ENCODE measurements around the gene PALLD.

The PALLD gene

DNA sequence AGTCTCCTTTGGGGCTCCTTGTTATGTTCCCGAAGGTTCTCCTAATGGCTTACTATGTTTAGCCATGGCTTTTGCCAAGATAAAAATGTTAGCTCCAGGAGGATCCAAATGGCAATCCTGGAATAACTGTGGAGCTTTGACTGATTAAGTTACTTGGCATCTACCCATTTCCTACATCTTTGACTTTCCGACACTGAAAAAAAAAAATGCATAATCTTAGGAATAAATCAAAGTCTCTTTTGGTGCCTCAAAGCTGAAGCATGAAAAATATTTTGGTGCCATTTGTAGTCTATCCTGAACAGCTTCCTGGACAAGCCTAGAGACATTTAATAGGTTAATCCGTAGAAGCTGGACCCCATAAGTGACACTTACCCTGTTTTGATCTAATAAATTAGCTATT, 191.7 kb downstream of the PALLD start:
- in situ Hi-C loops (cut with MboI; ENCODE audit: low sequenced_read_pairs, unreplicated experiment) = no loop called here
- DNase-seq (ENCODE audit: low spot score) = no peak
- TF ChIP-seq, protein P1, sequence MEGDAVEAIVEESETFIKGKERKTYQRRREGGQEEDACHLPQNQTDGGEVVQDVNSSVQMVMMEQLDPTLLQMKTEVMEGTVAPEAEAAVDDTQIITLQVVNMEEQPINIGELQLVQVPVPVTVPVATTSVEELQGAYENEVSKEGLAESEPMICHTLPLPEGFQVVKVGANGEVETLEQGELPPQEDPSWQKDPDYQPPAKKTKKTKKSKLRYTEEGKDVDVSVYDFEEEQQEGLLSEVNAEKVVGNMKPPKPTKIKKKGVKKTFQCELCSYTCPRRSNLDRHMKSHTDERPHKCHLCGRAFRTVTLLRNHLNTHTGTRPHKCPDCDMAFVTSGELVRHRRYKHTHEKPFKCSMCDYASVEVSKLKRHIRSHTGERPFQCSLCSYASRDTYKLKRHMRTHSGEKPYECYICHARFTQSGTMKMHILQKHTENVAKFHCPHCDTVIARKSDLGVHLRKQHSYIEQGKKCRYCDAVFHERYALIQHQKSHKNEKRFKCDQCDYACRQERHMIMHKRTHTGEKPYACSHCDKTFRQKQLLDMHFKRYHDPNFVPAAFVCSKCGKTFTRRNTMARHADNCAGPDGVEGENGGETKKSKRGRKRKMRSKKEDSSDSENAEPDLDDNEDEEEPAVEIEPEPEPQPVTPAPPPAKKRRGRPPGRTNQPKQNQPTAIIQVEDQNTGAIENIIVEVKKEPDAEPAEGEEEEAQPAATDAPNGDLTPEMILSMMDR (IDR thresholded peaks at IDR 0.05; ENCODE audit: borderline replicate concordance, control extremely low read depth, extremely low read depth, insufficient read depth, missing control alignments) = no peak

DNA sequence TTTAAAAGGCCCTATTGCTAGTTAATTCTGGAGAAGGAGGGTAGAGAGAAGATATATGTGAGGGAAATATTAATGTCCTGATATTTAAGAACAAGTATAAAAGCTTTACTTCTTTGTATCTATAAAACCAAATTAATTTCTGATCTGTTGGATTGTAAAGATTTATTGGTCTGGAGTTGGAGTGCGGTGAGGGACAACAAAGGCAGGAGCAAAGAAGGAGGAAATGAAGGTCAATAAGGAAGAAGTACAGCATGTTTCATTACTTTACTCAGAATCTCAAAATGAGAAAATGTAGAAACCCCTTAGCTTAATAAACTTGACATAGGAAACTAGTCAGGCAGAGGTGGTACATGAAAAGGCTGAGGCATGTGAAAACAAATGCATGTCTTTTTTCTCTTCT, 192.9 kb downstream of the PALLD start:
- no peak for DNase-seq (ENCODE audit: low spot score)
- TF ChIP-seq, protein P1 (IDR thresholded peaks at IDR 0.05; ENCODE audit: borderline replicate concordance, control extremely low read depth, extremely low read depth, insufficient read depth, missing control alignments) = no peak
- in situ Hi-C loops (cut with MboI; ENCODE audit: low sequenced_read_pairs, unreplicated experiment) = no loop called here

DNA sequence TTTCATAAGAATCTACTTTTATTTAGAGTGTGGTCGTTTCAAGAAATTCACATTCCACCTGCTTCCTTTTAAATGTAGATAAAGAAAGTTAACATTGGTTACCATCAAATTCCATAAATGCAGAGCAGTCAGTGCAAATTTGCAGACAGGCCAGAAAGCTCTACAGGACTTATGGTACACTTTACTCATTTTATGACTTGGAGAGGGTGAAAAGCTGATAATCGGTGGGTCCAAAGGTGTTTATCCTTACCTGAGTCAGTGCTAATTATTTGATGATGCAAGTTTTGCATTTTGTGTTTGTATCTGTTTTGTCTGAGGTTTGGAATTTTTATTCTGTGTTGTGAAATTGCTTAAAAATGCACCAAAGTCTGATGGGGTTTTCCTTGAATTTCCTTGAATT, 193.3 kb downstream of the PALLD start:
- TF ChIP-seq, protein P1 (IDR thresholded peaks at IDR 0.05; ENCODE audit: borderline replicate concordance, control extremely low read depth, extremely low read depth, insufficient read depth, missing control alignments) = no peak
- in situ Hi-C loops (cut with MboI; ENCODE audit: low sequenced_read_pairs, unreplicated experiment) = no loop called here
- no peak for DNase-seq (ENCODE audit: low spot score)

DNA sequence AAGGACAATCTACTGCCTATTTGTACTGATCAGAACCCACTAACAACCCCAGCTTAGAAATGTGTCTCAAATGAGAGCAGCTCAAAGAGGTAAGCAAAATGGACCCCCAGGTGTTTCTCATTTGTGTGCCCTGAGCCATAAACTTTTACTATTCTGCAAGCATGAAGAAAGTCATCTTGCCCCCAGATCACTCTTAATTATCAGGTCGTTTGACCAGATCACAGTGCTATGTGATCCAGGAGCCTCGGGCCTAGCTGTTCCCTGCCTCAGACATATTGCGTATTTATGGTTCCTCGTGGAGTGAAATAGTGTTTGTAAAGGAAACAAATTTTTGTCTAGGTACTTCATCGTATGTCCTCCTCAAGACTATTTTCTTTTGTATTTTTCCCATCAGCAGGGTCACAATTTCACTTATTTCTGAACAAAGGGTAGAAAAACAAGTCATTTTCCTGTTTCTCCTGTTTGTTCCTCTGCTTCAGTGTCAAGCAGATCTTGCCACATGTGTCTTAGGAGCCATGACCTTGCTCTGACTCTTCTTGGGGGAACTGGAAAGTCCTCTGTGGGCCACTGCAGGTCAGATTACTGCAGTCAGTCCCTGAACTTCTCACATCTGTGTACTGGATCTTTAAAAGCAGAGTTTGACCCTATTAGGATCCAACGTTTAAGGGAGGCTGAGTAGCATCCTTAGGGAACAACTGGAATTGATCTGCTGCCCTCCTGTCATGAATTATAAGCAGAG, 194.9 kb downstream of the PALLD start:
- DNase-seq (ENCODE audit: low spot score) = no peak
- TF ChIP-seq, protein P1 (IDR thresholded peaks at IDR 0.05; ENCODE audit: borderline replicate concordance, control extremely low read depth, extremely low read depth, insufficient read depth, missing control alignments) = no peak
- in situ Hi-C loops (cut with MboI; ENCODE audit: low sequenced_read_pairs, unreplicated experiment) = no loop called here

DNA sequence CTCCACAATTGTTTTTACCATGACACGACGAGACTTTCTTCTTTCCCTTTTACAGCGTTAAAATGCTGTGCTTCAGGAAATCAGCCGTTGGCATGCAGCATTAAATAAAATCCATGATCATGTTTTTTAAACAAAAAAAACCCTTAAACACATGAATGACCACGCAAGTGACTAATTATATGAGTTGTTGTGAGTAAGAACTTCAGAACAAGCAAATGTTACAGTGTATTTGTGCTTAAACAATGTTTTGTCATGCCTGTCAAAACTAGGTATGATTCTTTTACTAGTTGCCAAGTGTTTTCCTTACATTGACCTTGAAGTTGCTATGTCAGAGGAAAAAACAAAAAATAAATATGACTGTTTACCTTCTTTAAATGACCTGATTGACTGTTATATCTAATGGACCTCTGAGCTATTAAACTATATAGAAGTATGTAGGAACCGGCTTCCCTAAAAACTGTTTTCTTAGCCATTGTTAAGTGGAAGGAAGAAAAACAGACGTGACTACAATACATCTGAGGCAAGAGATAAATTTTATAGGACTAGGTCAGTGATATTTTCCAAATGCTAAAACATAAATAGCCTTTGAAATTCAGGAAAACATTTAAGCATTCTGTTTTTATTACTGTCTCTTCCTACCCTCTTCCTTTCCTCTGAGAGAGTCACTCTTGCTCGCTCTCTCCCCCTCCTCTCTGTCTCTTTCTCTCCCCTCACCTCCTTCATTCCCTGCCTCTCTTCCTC, 197.1 kb downstream of the PALLD start:
- DNase-seq (ENCODE audit: low spot score) = no peak
- TF ChIP-seq, protein P1 (IDR thresholded peaks at IDR 0.05; ENCODE audit: borderline replicate concordance, control extremely low read depth, extremely low read depth, insufficient read depth, missing control alignments) = no peak
- in situ Hi-C loops (cut with MboI; ENCODE audit: low sequenced_read_pairs, unreplicated experiment) = no loop called here

DNA sequence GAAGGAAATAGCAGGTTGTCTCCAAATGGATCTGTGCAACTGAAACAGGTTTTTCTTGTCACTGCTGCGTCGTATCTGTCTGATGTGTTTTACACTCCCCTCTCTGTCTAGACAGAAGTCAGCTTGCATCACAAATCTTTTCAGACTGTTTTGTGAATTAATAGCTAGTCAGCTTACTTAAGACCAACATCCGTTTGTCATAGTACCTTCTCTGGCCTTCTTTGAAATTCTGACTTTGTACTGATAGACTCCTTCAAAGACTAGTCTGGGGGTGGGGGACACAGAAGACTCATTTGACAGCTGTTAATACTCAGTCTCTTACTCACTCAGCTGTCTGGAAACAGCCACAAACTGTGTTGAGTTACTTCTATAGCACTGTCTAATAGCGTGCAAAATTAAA, 197.8 kb downstream of the PALLD start:
- no peak for DNase-seq (ENCODE audit: low spot score)
- in situ Hi-C loops (cut with MboI; ENCODE audit: low sequenced_read_pairs, unreplicated experiment) = no loop called here
- TF ChIP-seq, protein P1 (IDR thresholded peaks at IDR 0.05; ENCODE audit: borderline replicate concordance, control extremely low read depth, extremely low read depth, insufficient read depth, missing control alignments) = no peak

Data from GM13976 (cell line).